H9 (cell line): Measurements from ENCODE around the gene PPP1R2B. TPM values are rescaled to one million over a fixed set of nuclear protein-coding genes. Genes with fewer than 3 reads are reported as not detected.

Experiments used
- DNase-seq: peaks from one replicate; pipeline ENCODE4 v3.0.0-alpha.2; 2017
- H2AFZ ChIP-seq: one replicate; pipeline ENCODE4 v1.6.1; 2013; ENCODE audit warnings: mild to moderate bottlenecking, low read length, control low read depth, moderate library complexity
- H2AK5ac ChIP-seq: 2 replicates; pipeline ENCODE4 v1.6.1; 2013; ENCODE audit warnings: low read length, control low read depth, mixed read lengths; ENCODE audit not compliant: insufficient read length
- H2BK120ac ChIP-seq: one replicate; pipeline ENCODE4 v1.6.1; 2013; ENCODE audit warnings: low read depth, mild to moderate bottlenecking, low read length, control low read depth, inconsistent platforms; ENCODE audit not compliant: poor library complexity, severe bottlenecking
- H2BK12ac ChIP-seq: 2 replicates; pipeline ENCODE4 v1.6.1; 2013; ENCODE audit warnings: low read length, control low read depth, mixed read lengths, low read depth; ENCODE audit not compliant: insufficient read length
- H2BK15ac ChIP-seq: 2 replicates; pipeline ENCODE4 v1.6.1; 2013; ENCODE audit warnings: low read depth, low read length, control low read depth
- H2BK20ac ChIP-seq: one replicate; pipeline ENCODE4 v1.6.1; 2013; ENCODE audit warnings: low read depth, mild to moderate bottlenecking, low read length, control low read depth, inconsistent platforms; ENCODE audit not compliant: poor library complexity, severe bottlenecking
- H2BK5ac ChIP-seq: 2 replicates; pipeline ENCODE4 v1.6.1; 2013; ENCODE audit warnings: low read length, control low read depth, mixed read lengths; ENCODE audit not compliant: insufficient read length
- H3K14ac ChIP-seq: 2 replicates; pipeline ENCODE4 v1.6.1; 2013; ENCODE audit warnings: low read length, control low read depth; ENCODE audit not compliant: insufficient read depth
- H3K18ac ChIP-seq: 2 replicates; pipeline ENCODE4 v1.6.1; 2013; ENCODE audit warnings: low read depth, mild to moderate bottlenecking, mixed read lengths, low read length, control low read depth; ENCODE audit not compliant: insufficient read length
- H3K23ac ChIP-seq: 2 replicates; pipeline ENCODE4 v1.6.1; 2013; ENCODE audit warnings: low read length, control low read depth, mixed read lengths, low read depth; ENCODE audit not compliant: insufficient read length
- H3K23me2 ChIP-seq: 2 replicates; pipeline ENCODE4 v1.6.1; 2013; ENCODE audit warnings: low read depth, mild to moderate bottlenecking, mixed read lengths, low read length, control low read depth; ENCODE audit not compliant: insufficient read length, poor library complexity, severe bottlenecking
- H3K27ac ChIP-seq: 2 replicates; pipeline ENCODE4 v1.5.1; 2013; ENCODE audit warnings: low read length, control low read depth, mixed read lengths, low read depth; ENCODE audit not compliant: insufficient read length
- H3K27me3 ChIP-seq: 2 replicates; pipeline ENCODE4 v1.6.1; 2013; ENCODE audit warnings: low read length, control low read depth, inconsistent platforms; ENCODE audit not compliant: insufficient read depth
- H3K4ac ChIP-seq: 2 replicates; pipeline ENCODE4 v1.6.1; 2013; ENCODE audit warnings: low read depth, mild to moderate bottlenecking, control low read depth, inconsistent platforms, low read length, moderate library complexity
- H3K4me1 ChIP-seq: 2 replicates; pipeline ENCODE4 v1.6.1; 2013; ENCODE audit warnings: low read length, control low read depth, inconsistent platforms; ENCODE audit not compliant: insufficient read depth
- H3K4me2 ChIP-seq: 2 replicates; pipeline ENCODE4 v1.6.1; 2013; ENCODE audit warnings: low read length, control low read depth, mixed read lengths; ENCODE audit not compliant: insufficient read length, insufficient read depth
- H3K56ac ChIP-seq: 2 replicates; pipeline ENCODE4 v1.6.1; 2013; ENCODE audit warnings: low read depth, mild to moderate bottlenecking, mixed read lengths, low read length, control low read depth; ENCODE audit not compliant: insufficient read length
- H3K79me1 ChIP-seq: 2 replicates; pipeline ENCODE4 v1.6.1; 2013; ENCODE audit warnings: low read depth, mild to moderate bottlenecking, moderate library complexity, low read length, control low read depth, inconsistent platforms; ENCODE audit not compliant: insufficient read depth, poor library complexity, severe bottlenecking
- H3K79me2 ChIP-seq: 2 replicates; pipeline ENCODE4 v1.6.1; 2013; ENCODE audit warnings: low read length, control low read depth, inconsistent platforms; ENCODE audit not compliant: insufficient read depth
- H3K9ac ChIP-seq: 2 replicates; pipeline ENCODE4 v1.6.1; 2013; ENCODE audit warnings: low read length, control low read depth, mixed read lengths; ENCODE audit not compliant: insufficient read length; ENCODE audit errors: extremely low read depth
- H3K9me3 ChIP-seq: one replicate; pipeline ENCODE4 v1.6.1; 2013; ENCODE audit warnings: low read depth, low read length, inconsistent platforms; ENCODE audit not compliant: control insufficient read depth
- H3T11ph ChIP-seq: one replicate; pipeline ENCODE4 v1.6.1; 2013; ENCODE audit warnings: mild to moderate bottlenecking, low read length, control low read depth, inconsistent platforms
- H4K20me1 ChIP-seq: one replicate; pipeline ENCODE4 v1.6.1; 2013; ENCODE audit not compliant: control insufficient read depth, insufficient read length, insufficient read depth
- H4K5ac ChIP-seq: 2 replicates; pipeline ENCODE4 v1.6.1; 2013; ENCODE audit warnings: low read depth, mild to moderate bottlenecking, mixed read lengths, low read length, control low read depth; ENCODE audit not compliant: insufficient read length
- H4K8ac ChIP-seq: replicated peaks from 2 replicates; pipeline ENCODE4 v1.6.1; 2013; ENCODE audit warnings: low read length, control low read depth, mixed read lengths, low read depth; ENCODE audit not compliant: insufficient read length
- H4K91ac ChIP-seq: 2 replicates; pipeline ENCODE4 v1.6.1; 2013; ENCODE audit warnings: low read depth, mild to moderate bottlenecking, moderate library complexity, mixed read lengths, low read length, control low read depth; ENCODE audit not compliant: insufficient read length
- H3K27ac Mint-ChIP-seq, 3 experiments: 2 replicates in 2 of 3; 3 replicates in 1 of 3; pipeline ENCODE4 v1.8.0; 2020 to 2021; ENCODE audit warnings: mixed read lengths in 3 of 3, mild to moderate bottlenecking in 1 of 3, moderate library complexity in 1 of 3
- H3K27me3 Mint-ChIP-seq: 2 replicates; pipeline ENCODE4 v1.8.0; 2021; ENCODE audit warnings: low read depth, mild to moderate bottlenecking, moderate library complexity, mixed read lengths
- H3K36me3 Mint-ChIP-seq, 3 experiments: 2 replicates in 2 of 3; 3 replicates in 1 of 3; pipeline ENCODE4 v1.8.0; 2020 to 2021; ENCODE audit warnings: low read depth in 3 of 3, mixed read lengths in 3 of 3; ENCODE audit not compliant: insufficient read depth in 1 of 3
- H3K4me1 Mint-ChIP-seq, 2 experiments: 2 replicates each; pipeline ENCODE4 v1.8.0; 2020; ENCODE audit warnings: mixed read lengths in 2 of 2
- H3K4me3 Mint-ChIP-seq, 2 experiments: 2 replicates in 1 of 2; 3 replicates in 1 of 2; pipeline ENCODE4 v1.8.0; 2020 to 2021; ENCODE audit warnings: mild to moderate bottlenecking in 2 of 2, mixed read lengths in 2 of 2, moderate library complexity in 1 of 2
- H3K9me3 Mint-ChIP-seq, 2 experiments: 2 replicates in 1 of 2; 3 replicates in 1 of 2; pipeline ENCODE4 v1.8.0; 2020; ENCODE audit warnings: mild to moderate bottlenecking in 2 of 2, mixed read lengths in 2 of 2, moderate library complexity in 1 of 2
- WGBS: extraction: QIAGEN DNeasy Blood & Tissue Kit; methylation state at CpG from one replicate; pipeline ENCODE4 v1.1.7; 2013; ENCODE audit warnings: missing lambda C conversion rate, low lambda C conversion rate, mixed read lengths; ENCODE audit not compliant: insufficient read length; ENCODE audit errors: extremely low coverage; 5-methylcytosine and 5-hydroxymethylcytosine counted together
- total RNA-seq: library from RNA; stranded (reverse); gene quantifications from 2 replicates; pipeline ENCODE4 v1.2.1, GENCODE V29; 2021
- TF ChIP-seq, protein P1 (sequence below): fragments of 200-600 bp; sonication (generic); conservative IDR thresholded peaks from 3 replicates; pipeline ENCODE4 v1.8.0; 2021; ENCODE audit warnings: antibody characterized with exemption, mild to moderate bottlenecking

PPP1R2B gene
- total RNA-seq, 1 experiment from 2014 or later = not detected

DNA sequence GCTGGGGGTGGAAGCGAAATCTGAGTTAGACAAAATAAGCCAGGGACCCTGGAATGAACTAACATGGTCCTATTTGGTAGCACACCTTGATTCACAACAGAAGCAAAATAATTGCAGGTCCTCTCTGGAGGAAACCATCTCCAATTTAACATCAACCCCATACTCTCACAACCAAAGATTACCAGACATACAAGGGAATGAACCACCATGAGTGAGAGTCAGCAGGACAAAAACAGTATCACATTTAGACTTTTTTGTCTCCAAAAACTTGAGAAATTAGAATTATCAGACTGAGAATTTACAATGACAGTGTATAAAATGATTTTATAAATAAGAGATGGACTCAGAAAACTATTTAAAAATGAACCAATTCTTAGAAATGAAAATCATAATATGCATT is 21.1 kb downstream of the PPP1R2B start:
- no peaks in the 10 kb centered on the region for H3K4me1 ChIP-seq
- H3K23ac ChIP-seq = no peak overlapping the region
- H2AK5ac ChIP-seq = no peak overlapping the region
- H4K5ac ChIP-seq = no peak overlapping the region
- H3T11ph ChIP-seq = no peak overlapping the region
- Mint-ChIP-seq H3K27me3 (no peaks in the 10 kb centered on the region), H3K4me3 (no peak overlapping the region), H3K9me3 (peaks cover 0 to 5% of the 10 kb centered on the region in 2 experiments; a peak in 3 of 5 replicates), H3K27ac (no peak overlapping the region), H3K36me3 (no peaks in the 10 kb centered on the region; a peak in 2 of 7 replicates), H3K4me1 (no peaks in the 10 kb centered on the region)
- H3K18ac ChIP-seq = no peak overlapping the region
- H3K9ac ChIP-seq = no peak overlapping the region
- no peak overlapping the region for H3K27ac ChIP-seq
- no peak overlapping the region for H2BK15ac ChIP-seq
- TF ChIP-seq, protein P1, sequence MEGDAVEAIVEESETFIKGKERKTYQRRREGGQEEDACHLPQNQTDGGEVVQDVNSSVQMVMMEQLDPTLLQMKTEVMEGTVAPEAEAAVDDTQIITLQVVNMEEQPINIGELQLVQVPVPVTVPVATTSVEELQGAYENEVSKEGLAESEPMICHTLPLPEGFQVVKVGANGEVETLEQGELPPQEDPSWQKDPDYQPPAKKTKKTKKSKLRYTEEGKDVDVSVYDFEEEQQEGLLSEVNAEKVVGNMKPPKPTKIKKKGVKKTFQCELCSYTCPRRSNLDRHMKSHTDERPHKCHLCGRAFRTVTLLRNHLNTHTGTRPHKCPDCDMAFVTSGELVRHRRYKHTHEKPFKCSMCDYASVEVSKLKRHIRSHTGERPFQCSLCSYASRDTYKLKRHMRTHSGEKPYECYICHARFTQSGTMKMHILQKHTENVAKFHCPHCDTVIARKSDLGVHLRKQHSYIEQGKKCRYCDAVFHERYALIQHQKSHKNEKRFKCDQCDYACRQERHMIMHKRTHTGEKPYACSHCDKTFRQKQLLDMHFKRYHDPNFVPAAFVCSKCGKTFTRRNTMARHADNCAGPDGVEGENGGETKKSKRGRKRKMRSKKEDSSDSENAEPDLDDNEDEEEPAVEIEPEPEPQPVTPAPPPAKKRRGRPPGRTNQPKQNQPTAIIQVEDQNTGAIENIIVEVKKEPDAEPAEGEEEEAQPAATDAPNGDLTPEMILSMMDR = no peak
- H3K14ac ChIP-seq = no peak overlapping the region
- H4K91ac ChIP-seq = no peak overlapping the region
- no peaks in the 10 kb centered on the region for H3K79me1 ChIP-seq
- WGBS = no CpG with 5 or more reads among the region's 1 CpG
- H3K79me2 ChIP-seq = no peaks in the 10 kb centered on the region; the same call in 1 of the 2 replicates
- no peaks in the 10 kb centered on the region for H3K27me3 ChIP-seq
- no peak overlapping the region for H2BK120ac ChIP-seq
- no peak overlapping the region for H3K4me2 ChIP-seq
- DNase-seq = no peak
- H2BK20ac ChIP-seq = no peak overlapping the region
- H2BK5ac ChIP-seq = no peak overlapping the region
- H2BK12ac ChIP-seq = no peak overlapping the region
- no peaks in the 10 kb centered on the region for H3K23me2 ChIP-seq
- H4K8ac ChIP-seq = no peak overlapping the region
- no peak overlapping the region for H3K56ac ChIP-seq
- H3K9me3 ChIP-seq = no peaks in the 10 kb centered on the region
- no peak overlapping the region for H3K4ac ChIP-seq
- H2AFZ ChIP-seq = no peak overlapping the region
- no peaks in the 10 kb centered on the region for H4K20me1 ChIP-seq
